Urinary bladder (tissue), 4 donors: ENCODE results near the gene MYOM1. TPM values are rescaled to one million over a fixed set of nuclear protein-coding genes. Genes with fewer than 3 reads are reported as not detected.

Experiments
- DNase-seq: peaks from one replicate; pipeline ENCODE4 v3.0.0-alpha.2; 2015; ENCODE audit errors: extremely low spot score
- H3K27ac ChIP-seq: one replicate; pipeline ENCODE4 v1.5.1; 2013; ENCODE audit warnings: low read depth, mild to moderate bottlenecking, moderate library complexity
- H3K36me3 ChIP-seq: one replicate; pipeline ENCODE4 v1.6.1; 2013; ENCODE audit warnings: mild to moderate bottlenecking, moderate library complexity; ENCODE audit not compliant: insufficient read depth
- H3K4me1 ChIP-seq: one replicate; pipeline ENCODE4 v1.6.1; 2013; ENCODE audit warnings: mild to moderate bottlenecking, moderate library complexity; ENCODE audit not compliant: insufficient read depth
- H3K4me3 ChIP-seq: one replicate; pipeline ENCODE4 v1.5.1; 2013; ENCODE audit warnings: low read depth, low read length
- WGBS: extraction: QIAGEN DNeasy Blood & Tissue Kit; methylation state at CpG from one replicate; pipeline ENCODE4 v1.1.7; 2013; 5-methylcytosine and 5-hydroxymethylcytosine counted together
- polyA plus RNA-seq: library from polyadenylated mRNA; stranded (reverse); fragments of 200-250 nt; gene quantifications from one replicate; pipeline ENCODE4 v1.2.3, GENCODE V29; 2013
- total RNA-seq: library from RNA; depleted of rRNA; stranded (reverse); fragments of >200 nt; gene quantifications from one replicate; pipeline ENCODE4 v1.2.3, GENCODE V29; 2014
- donor health status: healthy with polysubstance abuse.
- donor health status: healthy.

MYOM1 gene
- total and polyA plus RNA-seq, 2 donors = 14.9 to 41.9 TPM

DNA sequence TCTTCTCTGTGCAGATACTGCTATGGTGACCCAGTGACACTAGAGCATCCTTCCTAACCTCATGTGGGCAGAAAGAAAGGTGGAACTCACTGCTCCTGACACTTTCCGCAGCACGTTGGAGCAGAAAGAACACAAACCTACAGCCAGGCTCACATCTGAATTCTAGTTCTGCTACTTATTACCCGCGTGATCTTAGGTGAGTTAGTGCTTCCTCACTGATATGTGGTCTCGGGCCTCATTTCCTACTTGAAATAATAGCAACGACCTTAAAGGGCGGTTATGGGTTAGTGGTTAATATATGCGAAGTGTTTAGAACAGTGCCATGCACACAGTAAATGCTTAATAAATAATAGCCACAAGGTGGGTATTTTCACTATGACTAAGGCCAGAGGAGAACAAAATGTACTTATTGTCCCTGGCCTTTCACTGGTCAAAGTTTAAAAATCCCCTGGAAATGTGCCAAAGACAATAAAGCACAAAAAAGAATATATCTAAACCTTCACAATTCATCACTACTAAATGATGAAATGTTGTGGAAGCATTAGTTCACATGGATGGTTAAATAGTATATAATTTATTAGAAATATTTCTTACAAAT lies 66.6 kb downstream of the MYOM1 start:
- H3K27ac ChIP-seq = no peak overlapping the region
- no peaks in the 10 kb centered on the region for H3K4me1 ChIP-seq
- DNase-seq = no peak
- WGBS = 85% methylated on average over 8 of the region's 8 CpGs
- H3K36me3 ChIP-seq = no peaks in the 10 kb centered on the region
- H3K4me3 ChIP-seq = no peak overlapping the region

DNA sequence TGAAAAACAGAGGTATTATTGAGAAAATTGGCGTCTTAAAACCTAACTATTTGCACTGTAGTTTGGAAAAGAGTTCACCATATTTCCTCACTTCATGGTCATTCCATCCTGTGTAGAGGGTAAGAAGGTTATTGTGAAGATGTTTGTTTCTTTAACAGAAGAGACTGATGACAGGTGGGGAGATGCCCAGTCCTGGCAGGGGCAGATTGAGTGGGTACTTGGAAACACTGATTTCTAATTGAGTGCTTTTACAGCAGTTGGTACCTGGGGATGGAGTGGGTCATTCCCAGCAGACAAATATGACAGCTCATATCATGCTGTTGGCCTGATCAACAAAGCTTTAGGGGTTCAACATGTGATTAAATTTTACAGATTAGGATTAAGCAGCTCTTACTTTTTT lies 67.5 kb downstream of the MYOM1 start:
- H3K36me3 ChIP-seq = no peaks in the 10 kb centered on the region
- no peak for DNase-seq
- H3K4me1 ChIP-seq = no peaks in the 10 kb centered on the region
- no peak overlapping the region for H3K4me3 ChIP-seq
- WGBS = 88% methylated on average over 1 of the region's 1 CpG
- H3K27ac ChIP-seq = no peak overlapping the region

DNA sequence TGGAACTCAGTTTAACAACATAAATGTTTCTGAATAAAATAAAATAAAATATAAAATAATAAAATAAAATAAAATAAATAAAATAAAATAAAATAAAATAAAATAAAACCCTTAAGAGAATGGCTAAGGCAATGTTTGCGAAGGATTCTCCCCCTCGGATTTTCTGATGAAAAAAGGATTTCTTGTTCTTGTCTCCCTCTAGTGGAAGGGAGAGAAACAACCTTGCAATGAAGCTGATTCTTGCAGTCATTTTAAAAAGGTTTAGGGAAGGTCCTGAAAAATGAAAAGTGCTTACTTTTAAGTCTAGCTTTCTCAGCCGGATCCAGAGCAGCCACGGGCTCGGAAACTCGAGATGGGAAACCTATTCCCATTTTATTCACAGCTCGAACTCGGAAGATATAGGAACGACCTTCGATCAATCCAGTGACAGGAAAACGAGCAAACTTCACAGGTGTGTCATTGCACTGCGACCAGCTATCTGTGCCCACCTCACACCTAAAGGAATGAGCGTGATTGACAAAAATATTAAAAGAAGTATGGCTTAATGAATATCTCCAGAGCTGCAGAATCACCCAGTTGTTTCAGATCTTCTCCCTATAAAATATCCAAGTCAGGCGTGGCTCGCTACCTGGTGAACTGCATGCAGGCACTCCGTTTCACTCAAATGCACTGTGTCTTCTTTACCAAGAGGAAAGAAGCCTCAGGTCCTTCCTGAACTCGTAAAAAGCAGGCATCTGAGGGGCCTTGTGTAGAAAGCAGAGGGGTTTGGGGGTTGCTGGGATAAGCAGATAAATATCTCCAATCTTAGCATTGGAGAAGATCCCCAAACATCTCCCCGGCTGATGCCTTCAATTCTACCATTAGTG lies 68.1 kb downstream of the MYOM1 start:
- H3K4me3 ChIP-seq = no peak overlapping the region
- 58% methylated on average over 18 of the region's 18 CpGs for WGBS
- no peak for DNase-seq
- no peaks in the 10 kb centered on the region for H3K36me3 ChIP-seq
- H3K4me1 ChIP-seq = no peaks in the 10 kb centered on the region
- no peak overlapping the region for H3K27ac ChIP-seq

DNA sequence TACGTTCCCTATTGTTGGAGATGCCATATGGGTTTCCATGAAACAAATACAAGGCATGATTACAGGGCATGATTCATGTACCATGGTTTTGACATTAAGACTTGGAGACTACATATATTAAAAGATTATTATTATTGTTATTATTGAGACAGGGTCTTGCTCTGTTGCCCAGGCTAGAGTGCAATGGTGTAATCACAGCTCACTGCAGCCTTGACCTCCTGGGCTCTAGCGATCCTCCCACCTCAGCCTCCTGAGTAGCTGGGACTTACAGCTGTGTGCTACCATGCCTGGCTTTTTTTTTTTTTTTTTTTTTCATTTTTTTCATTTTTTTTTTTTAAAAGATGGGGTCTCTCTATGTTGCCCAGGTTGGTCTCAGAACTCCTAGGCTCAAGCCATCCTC lies 69.1 kb downstream of the MYOM1 start:
- WGBS = over 99% methylated on average over 2 of the region's 2 CpGs
- no peaks in the 10 kb centered on the region for H3K36me3 ChIP-seq
- no peak for DNase-seq

DNA sequence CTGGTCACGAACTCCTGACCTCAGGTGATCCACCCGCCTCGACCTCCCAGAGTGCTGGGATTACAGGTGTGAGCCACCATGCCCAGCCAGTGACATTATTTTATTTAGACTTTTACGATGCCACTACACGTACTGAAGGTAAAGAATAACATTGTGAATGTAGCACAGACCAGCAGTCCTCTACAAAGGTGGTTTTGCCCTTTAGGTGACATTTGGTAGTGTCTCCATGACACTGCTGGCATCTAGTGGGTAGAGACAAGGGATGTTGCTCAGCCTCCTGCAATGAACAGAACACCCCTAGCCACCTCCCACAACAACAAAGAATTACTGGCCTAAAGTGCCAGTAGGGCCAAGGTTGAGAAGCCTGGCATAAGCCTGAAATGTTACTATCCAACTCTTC lies 69.5 kb downstream of the MYOM1 start:
- no peak overlapping the region for H3K27ac ChIP-seq
- no peaks in the 10 kb centered on the region for H3K36me3 ChIP-seq
- H3K4me3 ChIP-seq = no peak overlapping the region
- WGBS = 91% methylated on average over 5 of the region's 5 CpGs
- DNase-seq = no peak
- no peaks in the 10 kb centered on the region for H3K4me1 ChIP-seq

More for the DNA sequence above, 69.1 kb downstream of the MYOM1 start:
- Histone ChIP-seq H3K27ac (no peak overlapping the region), H3K4me1 (no peaks in the 10 kb centered on the region), H3K4me3 (no peak overlapping the region)

DNA sequence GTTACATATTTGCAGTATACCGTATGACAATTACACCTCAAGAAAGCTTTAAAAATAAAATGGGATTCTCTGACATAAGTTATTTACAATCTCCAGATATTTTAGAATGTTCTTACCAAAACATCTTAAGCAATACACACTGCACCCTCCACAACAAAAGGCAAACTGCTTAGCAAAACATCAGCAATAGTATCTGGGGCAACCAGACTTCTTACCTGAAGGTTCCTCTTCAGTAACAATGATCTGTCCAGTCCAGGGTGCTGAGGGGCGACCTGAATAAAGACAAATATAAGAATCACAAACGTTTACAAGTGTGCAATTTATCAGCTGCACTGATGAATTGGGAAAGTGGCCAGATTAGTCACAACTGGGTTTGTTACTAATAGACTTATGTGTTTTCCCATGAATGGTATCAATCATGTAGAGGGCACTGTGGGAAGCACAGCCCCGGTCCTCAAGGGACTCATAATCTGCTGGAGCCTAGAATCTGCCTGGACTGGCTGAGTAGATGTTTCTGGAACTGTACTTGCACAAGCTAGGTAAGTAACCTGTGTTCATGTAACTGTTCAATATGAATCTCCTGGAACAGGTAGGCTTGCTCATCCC lies 70.7 kb downstream of the MYOM1 start:
- Histone ChIP-seq H3K36me3 (no peaks in the 10 kb centered on the region), H3K4me3 (no peak overlapping the region), H3K4me1 (no peaks in the 10 kb centered on the region), H3K27ac (no peak overlapping the region)
- WGBS = 58% methylated on average over 4 of the region's 4 CpGs
- DNase-seq = no peak

DNA sequence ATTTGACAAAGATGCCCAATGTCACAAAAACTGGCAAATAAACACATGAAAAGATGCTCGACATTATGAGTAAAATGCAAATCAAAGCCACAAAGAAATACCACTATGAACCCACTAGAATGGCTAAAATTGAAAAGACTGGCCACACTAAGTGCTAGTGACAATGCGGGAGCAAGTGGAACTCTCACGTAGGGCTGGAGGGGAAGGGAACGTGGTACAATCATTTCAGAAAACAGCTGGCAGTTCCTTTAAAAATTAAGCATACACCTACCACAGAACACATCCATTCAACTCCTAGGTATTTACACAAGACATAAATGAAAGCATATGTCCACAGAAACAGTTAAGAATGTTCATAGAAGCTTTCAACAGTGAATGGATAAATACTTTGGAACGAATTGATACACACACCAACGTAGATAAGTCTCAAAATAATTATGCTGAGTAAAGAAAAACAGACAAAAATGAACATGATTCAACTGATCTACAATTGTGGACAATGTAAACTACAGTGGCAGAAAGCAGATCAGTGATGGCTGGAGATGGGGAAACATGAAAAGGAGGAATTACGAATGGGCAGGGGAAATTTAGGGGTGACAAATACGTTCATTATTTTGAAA lies 71.7 kb downstream of the MYOM1 start:
- H3K4me1 ChIP-seq = no peaks in the 10 kb centered on the region
- no peak overlapping the region for H3K4me3 ChIP-seq
- no peaks in the 10 kb centered on the region for H3K36me3 ChIP-seq
- WGBS = 79% methylated on average over 8 of the region's 8 CpGs
- no peak overlapping the region for H3K27ac ChIP-seq
- no peak for DNase-seq

DNA sequence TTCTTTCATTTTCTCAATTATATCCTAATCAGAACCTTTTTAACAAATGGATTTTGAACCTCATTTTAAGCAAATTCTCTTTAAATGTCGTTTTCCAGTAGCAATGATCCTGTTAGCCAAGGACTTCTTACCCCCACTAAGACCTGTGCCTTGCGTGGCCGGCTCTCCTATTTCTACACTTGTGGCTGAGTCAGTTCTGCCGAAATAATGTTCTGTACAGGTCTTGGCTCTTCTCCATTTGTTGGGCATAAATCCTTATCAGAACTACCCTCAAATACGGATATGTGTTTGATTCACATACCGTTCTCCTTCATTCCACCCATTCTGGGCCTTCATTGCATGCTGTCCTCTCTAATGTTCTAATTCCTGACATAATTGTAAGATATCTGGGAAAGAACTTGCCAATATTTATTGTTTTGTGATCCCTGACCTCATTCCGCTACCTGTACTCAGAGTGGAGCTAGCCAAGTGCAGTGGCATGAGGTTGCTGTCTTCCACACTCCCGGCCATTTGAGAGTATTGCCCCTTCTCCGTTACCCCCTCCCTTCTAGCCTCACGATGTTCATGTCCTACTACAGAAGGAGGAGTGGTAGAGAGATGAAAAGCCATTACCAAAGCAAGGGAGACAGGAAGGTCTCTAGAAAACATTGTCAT lies 78.7 kb downstream of the MYOM1 start:
- Histone ChIP-seq H3K27ac (no peak overlapping the region), H3K36me3 (no peaks in the 10 kb centered on the region), H3K4me3 (no peak overlapping the region), H3K4me1 (no peaks in the 10 kb centered on the region)
- no peak for DNase-seq
- 79% methylated on average over 10 of the region's 10 CpGs for WGBS

DNA sequence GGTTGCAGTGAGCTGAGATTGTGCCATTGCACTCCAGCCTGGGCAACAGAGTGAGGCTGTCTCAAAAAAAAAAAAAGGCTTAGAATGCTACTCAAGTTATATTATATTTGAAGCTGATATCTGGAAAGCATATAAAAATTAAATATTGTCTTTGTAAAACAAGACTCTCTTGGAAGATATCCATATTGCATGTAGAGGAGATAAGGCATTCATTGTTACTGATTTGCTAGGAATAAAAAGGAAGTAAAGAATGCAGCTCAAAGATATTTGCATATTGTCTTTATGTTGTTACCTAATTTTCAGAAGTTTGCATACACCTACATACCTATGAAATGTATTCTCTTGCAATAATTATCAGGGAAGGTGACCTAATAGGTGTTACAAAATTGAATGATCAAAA lies 79.4 kb downstream of the MYOM1 start:
- no peaks in the 10 kb centered on the region for H3K4me1 ChIP-seq
- H3K4me3 ChIP-seq = no peak overlapping the region
- no peaks in the 10 kb centered on the region for H3K36me3 ChIP-seq
- DNase-seq = no peak
- no peak overlapping the region for H3K27ac ChIP-seq

DNA sequence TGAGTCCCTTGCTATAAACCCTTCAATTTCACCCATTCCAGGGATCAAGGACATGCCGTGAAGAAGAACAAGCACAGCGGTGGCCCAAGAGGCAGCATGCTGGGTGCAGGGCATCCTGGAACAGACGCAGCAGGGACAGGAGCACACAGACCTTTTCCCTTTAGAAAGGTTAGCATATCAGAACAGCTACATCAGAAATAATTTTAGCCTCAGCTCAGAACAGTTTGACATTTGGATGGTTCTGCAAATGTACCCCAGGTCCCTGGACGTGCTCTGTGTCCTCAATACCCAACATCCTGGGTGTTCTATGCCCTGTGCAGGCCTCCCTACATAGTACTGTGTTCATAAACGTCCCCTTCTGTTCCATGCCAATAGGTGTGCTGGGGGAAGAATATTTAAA lies 80.4 kb downstream of the MYOM1 start:
- Histone ChIP-seq H3K4me1 (no peaks in the 10 kb centered on the region), H3K4me3 (no peak overlapping the region), H3K36me3 (no peaks in the 10 kb centered on the region), H3K27ac (no peak overlapping the region)
- no peak for DNase-seq
- 82% methylated on average over 5 of the region's 5 CpGs for WGBS

DNA sequence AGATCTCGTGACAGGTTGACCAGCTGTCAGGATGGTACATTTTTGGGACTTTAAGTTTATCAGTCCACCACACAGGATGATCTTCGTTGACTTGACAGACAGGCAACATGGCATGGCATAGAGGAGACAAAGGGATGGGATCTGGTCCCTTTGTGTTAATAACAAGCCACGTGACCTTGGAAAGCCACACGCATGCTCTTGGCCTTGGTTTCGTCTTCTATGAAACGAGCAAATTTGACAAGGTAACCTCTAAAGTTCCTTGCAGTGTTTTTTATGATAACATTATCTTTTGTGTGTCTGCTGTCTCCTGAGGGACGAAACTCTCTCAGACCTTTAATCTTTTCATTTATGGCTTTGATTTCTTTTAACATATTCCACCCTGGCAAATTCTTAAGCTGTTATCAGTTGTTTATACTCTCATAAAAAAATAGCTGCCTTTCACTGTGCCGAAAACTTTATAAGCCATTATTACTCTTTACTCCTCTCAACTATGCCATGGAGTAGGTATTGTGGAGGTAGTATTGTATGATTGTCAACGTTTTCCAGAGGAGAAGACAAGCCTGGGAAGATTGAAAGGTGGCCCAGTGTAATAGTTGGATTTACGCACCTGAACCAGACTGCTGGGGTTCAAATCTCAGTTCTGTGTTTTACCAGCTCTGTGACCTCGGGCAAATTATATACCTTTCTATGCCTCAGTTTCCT lies 81.3 kb downstream of the MYOM1 start:
- H3K4me3 ChIP-seq = no peak overlapping the region
- H3K36me3 ChIP-seq = no peaks in the 10 kb centered on the region
- no peak overlapping the region for H3K27ac ChIP-seq
- DNase-seq = no peak
- WGBS = 58% methylated on average over 11 of the region's 11 CpGs
- no peaks in the 10 kb centered on the region for H3K4me1 ChIP-seq

DNA sequence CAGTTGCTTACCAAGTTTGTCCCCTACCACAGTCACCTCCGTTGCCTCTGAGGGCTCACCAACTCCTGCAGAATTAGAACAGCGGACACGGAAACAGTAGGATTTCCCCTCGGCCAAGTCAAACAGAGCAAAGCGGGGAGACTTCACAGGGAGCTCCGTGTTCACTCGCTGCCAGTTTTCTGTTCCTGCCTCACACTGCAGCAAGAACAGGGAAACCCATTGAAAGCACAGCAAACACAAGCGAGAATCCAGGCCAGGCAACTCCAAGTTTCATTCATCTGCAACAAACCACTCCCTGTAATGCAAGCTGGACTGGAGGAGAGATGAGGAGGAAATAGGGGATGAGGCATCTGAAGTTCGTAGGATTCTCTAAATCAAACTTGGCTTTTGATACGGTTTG lies 84.2 kb downstream of the MYOM1 start:
- H3K27ac ChIP-seq = no peak overlapping the region
- DNase-seq = no peak
- H3K36me3 ChIP-seq = no peaks in the 10 kb centered on the region
- H3K4me1 ChIP-seq = no peaks in the 10 kb centered on the region
- 84% methylated on average over 10 of the region's 10 CpGs for WGBS
- H3K4me3 ChIP-seq = no peak overlapping the region

DNA sequence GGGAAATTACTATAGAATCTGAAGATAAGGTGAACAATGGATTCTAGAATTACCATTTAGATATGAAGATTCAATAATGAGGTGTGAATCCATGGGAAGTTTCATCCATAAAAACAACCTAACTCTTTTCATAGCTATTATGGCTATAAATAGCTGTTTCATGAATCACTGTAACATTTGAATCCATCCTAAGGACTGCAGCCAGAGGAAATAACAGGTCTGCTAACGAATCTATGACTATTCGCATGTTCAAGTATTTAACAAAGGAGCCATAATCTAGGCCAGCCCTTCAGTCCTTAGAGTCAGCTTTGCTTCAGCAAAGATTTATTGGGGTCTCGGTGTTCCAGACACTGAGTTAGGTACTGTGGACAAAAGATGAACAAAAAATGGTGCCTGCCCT lies 87.1 kb downstream of the MYOM1 start:
- H3K36me3 ChIP-seq = no peaks in the 10 kb centered on the region
- H3K27ac ChIP-seq = no peak overlapping the region
- DNase-seq = no peak
- WGBS = 78% methylated on average over 3 of the region's 3 CpGs
- no peak overlapping the region for H3K4me3 ChIP-seq
- H3K4me1 ChIP-seq = no peaks in the 10 kb centered on the region
